Activated CD4-positive, alpha-beta T cell treated with anti-CD3 and anti-CD28 coated beads, Interleukin-2, amount 50 U/mL, for 48 hours (primary cell): Measurements from ENCODE around the gene CPSF4L.
"Not testable (repeated sequence)": the region's sequence is repeated elsewhere in the genome, so short reads cannot be mapped to it uniquely, and the experiment has no call there.

Experiments used
- DNase-seq, 2 experiments: peaks; one replicate each; pipeline ENCODE4 v3.0.0-alpha.2; 2020

Gene CPSF4L

DNA sequence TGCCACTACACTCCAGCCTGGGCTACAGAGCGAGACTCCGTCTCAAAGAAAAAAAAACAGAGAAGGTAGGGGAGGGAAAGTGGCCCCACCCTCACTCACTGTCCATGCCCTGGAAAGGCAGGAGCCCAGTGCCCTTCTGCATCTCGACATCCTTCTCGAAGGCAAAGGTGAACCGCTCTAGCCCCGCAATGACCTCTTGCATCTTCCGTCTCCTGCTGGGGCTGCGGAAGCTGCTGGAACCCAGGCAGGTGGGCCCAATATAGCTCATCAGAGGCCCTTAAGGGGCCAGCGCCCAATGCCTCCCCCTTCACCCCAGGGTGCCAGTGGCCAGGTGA is at the start of gene CPSF4L:
Gene CPSF4L, minus strand, starts transcription at position 264 of the 335 bp plus-strand sequence. Its CDS starts 62 bp downstream, at position 202.
- DNase-seq, result no peak

- DNase-seq, result no peak
Measured at GRCh38 chr17:73311428-73311780, 49.7 kb upstream of the CPSF4L start.

DNA sequence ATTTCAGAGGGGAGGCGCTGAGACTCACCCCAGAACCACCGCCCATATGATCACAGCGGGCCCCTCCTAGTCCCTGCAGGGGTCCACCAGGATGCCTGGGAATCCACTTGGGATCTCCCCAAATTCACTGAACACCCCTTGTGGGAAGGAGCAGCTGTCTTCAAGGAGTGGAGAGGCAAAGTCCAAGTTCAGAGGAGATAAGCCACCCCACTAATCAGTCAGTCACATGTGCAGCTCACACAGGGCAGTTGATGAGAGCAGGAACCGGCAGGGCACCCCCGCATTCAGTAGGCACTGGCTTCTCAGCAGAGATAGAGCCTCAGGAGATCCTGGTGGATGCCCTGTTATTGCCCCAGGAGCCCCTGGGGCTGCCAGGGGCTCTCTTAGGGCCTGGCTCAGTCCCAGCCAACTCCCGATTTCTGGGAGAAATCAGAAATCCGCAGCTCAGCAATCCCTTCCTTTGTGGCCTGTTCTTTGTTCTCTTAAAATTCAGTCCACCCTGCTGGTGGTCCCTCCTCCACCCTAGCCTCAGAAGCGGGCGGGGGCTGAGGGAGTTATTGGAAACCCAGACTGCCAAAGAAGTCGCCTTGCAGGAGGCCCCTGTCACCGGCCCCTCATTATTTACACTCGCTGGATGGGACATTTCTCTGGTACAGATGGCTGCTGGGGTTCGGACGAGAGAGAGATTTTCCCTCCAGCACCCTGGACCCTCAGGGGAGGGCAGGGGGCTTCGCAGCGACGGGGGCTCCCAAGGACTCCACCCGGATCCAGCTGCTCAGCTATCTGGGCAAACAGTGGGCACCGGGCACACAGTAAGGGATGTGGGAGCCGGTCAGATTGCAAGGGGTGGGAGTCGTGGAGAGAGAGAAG is 48.3 kb upstream of the CPSF4L start:
- no peak for DNase-seq

DNA sequence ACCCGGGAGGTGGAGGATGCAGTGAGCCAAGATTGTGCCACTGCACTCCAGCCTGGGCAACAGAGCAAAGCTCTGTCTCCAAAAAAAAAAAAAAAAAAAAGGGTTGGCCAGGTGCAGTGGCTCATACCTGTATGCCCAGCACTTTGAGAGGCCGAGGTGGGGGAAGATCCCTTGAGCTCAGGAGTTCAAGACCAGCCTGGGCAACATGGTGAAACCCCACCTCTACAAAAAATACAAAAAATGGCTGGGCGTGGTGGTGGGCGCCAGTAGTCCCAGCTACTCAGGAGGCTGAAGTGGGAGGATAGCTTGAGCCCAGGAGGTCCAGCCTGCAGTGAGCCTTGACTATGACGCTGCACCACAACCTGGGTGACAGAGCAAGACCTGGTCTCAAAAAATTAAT is 47.3 kb upstream of the CPSF4L start:
- not testable (repeated sequence) for DNase-seq

DNA sequence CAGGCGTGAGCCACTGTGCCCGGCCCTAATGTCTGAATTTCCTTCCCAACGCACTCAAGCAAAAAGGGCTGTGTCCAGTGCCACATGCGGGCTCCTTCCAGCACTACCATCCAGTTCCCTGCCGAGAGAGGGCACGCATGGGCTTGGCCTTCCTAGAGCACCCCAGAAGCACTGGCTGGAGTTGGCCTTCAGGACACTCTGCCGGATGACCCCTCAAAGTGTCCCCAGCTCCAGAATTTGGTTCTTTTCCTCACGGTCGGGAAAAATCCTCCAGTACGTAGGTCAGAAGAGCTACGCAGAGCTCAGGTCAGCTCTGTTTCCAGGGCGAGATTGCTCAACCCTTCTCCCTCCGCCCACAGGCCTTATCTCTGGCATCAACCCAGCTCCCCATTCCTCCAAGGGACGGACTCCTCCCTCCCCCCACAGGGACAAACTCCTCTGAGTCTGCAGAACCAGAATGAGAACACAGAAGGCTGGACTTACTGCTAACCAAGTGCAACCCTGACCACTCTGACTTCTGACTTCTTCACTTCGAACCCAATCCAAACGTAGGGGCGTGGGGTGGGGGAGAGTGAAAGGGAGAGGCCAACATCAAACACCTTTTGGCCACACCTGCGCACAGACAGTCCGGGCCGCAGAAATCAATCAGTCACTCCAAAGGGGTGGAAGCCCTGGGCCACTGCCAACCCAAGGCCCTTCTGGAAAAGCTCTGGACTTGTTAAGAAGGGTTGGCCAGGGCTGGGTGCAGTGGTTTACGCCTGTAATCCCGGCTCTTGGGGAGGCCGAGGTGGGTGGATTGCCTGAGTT is 46.5 kb upstream of the CPSF4L start:
- DNase-seq, result no peak

DNA sequence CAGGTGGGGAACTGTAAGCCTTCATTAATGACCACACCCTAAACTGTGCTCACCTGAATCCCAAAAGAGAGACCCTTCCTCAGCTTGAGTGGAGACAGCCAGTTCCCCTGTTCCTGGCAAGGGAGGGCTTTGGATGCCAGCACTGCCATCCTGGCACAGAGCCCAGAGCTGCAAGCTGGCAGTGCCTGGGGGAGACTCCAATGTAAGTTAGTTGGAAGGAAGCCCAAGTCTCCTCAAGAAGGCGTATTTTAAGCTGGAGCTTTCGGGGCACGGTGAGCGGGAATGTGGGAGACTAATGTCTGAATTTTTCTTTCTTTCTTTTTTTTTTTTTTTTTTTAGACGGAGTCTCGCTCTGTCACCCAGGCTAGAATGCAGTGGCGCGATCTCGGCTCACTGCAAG is 45.5 kb upstream of the CPSF4L start:
- DNase-seq, result no peak

DNA sequence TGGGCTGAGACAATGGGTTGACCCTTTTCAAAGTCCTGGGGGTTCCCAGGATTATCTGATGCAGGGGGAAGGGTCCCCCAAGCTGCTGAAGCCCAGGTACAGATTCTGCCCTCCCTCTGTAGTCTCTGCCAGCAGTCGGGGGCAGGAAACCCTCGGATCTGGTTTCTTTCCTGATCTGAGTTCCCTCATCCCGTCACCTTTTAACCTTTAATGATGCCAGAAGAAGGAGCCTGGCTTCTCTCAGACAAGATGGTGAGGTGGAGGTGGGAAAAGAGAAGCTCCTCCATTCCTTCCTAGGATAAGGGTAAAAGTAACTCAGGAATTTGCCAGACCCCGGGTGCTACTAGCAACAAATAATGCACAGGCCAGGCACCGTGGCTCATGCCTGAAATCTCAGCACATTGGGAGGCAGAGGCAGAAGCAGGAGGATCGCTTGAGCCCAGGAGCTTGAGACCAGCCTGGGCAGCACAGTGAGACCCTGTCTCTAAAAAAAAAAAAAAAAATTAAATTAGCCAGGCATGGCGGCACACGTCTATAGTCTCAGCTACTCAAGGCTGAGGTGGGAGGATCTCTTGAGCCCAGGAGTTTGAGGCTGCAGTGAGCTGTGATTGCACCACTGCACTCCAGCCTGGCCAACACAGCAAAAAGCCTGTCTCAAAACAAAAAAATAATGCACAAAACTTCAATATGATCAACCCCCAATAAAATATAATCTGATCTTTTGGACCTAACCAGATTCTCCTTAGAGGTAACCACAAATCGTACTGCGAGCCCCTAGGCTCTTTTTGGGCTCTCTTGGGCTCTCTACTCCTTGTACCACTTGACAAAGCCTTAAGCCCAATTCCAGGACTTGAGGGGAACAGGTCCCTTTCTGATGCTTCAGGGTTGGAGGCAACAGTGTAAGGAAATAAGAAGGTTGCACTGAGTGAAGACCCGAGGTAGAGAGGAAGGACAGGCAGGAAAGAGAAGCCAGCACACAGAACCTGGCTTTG is 44.5 kb upstream of the CPSF4L start:
- DNase-seq, result no peak

DNA sequence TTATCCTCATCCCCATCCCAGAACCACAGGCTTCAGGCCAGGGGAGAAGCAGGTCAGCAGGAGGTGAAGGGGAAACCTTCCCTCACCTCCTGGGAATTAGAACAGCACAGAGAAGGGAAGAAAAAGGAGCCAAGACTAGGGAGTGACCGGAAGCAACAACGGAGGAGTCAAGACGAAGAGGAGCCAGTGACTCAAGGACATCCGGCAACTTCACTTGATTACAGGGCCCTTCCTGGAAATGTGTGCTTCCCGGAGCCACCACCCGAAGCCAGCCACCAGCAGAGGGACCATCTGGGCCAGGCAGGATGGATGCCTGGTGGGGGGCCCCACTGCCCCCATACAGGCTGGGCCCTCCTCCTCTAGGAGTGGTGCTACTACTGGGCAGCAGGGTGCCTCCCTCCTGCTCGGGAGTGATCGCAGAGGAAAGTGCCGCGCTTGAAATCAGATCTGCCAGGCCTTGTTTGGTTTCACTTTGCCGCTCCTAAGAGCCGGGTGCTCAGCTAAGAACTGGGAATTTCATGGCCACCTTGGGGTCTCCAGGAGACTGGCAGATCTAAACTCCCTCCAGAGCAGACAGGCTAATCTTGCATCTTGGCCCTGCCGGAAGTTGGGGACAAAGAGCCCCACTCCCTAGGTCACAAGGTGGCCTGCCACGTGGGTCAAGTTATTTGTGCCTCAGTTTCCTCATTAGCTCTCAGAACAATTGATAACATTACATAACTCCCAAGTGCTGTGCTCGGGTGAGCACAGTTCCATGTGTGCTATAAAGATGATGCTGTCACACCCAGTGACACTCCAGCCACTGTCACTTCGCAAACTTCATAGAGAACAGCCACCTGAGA is 43.5 kb upstream of the CPSF4L start:
- DNase-seq, result no peak

GRCh38 chr17:73304438-73304837 is 42.8 kb upstream of the CPSF4L start:
- no peak for DNase-seq

- no peak for DNase-seq
Measured at GRCh38 chr17:73302189-73302588, 40.5 kb upstream of the CPSF4L start.

DNA sequence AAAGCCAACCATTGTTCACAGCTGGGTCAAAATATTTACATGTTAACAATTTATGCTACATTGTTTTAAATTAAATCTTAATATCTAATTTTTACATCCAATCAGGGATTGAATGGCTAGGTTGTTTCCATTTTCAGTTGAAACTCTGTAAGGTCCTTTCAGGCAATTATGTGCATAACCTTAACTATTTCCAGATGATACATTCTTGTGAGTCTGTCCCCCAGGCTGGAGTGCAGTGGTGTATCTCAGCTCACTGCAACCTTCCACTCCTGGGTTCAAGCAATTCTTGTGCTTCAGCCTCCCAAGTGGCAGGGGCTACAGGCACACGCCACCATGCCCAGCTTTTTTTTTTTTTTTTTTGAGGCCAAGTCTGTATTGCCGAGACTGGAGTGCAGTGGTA is 39.7 kb upstream of the CPSF4L start:
- DNase-seq, result no peak

DNA sequence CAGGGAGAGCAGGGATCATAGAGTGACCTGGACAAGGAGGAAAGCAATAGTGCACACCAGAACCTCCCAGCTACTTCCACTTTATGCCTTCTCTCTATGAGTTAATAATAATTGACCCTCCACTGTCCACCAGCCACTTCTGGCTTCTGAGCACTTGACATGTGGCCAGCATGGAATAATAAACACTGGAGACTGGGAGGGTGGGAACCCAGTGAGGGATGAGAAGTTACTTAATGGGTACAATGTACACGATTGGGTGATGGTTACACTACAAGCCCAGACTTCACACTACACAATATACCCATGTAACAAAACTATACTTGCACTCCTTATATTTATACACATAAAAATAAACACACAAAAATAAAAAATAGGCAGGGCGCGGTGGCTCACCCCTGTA is 38.7 kb upstream of the CPSF4L start:
- no peak for DNase-seq

DNA sequence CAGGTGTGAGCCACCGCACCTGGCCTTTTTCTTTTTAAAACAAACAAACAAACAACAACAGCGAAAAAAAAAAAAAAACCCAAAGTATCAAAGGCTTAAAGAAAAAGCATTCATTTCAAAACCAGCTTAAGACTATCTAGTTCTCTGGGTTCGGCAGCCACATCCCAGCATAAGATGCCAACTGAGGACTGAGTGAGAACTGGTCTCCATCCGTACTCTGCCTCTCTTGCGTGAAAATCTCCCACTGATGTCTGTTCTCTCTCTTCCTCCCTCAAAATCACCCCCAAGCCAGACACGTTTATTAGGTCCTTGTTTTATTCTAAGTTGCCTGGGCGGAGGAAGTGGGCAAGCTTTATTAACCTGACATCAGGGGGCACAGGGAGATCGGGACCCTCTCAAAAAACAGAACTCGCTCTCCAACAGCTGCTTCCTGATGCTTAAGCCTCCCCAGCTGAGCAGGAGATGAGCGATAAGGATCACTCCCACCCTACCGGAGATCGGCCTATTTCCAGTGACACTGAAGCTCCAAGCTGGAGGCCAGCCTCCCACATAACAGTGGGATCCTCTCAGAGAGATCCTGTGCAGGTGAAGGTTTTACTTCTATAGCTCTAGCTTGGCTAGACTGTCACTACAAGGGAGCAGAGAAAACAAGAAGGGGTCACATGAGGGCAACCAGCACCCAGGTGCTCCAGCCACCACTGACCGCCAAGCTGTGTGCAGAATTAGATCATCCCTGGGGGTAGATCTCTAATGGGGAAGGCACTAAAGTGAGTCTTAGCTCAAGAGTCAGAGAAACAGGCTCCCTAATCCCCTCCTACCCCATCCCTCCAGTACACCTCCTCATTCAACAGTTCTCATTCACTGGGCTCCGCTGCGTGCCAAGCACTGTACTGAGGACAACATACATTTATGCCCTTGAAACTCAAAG is 36.5 kb upstream of the CPSF4L start:
- no peak for DNase-seq

DNA sequence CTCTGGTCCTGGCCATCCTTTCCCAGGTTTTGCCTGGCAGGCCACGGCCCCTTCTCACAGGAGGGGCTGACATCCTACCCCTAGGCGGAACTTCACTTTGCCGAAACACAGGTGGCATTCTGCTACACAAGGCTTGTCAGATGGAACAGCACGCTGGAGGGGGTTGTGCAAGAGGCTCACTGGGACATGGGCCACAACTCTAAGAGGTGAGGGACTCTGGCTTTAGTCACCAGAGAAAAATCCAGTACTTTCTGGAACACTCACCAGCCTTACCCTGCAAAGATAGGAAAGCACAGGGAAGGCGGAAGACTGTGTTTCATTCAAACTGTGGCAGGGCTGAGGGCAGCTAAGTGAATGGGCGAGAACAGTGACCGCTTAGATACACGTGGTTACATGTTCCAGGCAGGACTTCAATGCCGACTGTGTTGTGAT is 31.8 kb upstream of the CPSF4L start:
- DNase-seq, result no peak

- no peak for DNase-seq
Measured at GRCh38 chr17:73293031-73293430, 31.4 kb upstream of the CPSF4L start.

DNA sequence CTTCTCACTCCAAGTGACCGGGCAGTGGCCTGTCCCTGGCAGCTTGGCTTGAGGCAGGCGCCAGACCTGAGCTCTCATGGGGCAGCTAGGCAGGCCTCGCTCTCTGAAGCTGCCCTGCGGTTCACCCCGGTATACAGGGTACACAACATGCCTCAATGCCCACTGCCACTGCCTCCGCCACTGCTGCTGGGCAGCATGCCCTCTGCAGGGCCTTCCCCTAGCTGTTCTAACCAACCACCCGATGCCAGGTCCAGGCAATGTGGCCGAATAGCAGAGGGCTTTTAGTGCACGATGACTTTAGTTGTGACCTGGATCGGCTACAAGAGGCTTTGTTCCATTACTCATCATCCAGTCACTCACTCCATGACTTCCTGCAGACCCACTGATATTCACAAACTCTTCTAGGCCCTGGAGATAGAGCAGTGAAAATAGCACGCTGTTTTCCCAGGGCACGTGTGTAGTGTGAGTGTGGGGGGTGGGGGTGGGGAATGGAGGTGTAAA is 30.4 kb upstream of the CPSF4L start:
- no peak for DNase-seq

- peak in 1 of 2 experiments; percentile 23 for DNase-seq
Measured at GRCh38 chr17:73291260-73291801, 29.7 kb upstream of the CPSF4L start.

- DNase-seq, result no peak
Measured at GRCh38 chr17:73290399-73291259, 28.9 kb upstream of the CPSF4L start.

DNA sequence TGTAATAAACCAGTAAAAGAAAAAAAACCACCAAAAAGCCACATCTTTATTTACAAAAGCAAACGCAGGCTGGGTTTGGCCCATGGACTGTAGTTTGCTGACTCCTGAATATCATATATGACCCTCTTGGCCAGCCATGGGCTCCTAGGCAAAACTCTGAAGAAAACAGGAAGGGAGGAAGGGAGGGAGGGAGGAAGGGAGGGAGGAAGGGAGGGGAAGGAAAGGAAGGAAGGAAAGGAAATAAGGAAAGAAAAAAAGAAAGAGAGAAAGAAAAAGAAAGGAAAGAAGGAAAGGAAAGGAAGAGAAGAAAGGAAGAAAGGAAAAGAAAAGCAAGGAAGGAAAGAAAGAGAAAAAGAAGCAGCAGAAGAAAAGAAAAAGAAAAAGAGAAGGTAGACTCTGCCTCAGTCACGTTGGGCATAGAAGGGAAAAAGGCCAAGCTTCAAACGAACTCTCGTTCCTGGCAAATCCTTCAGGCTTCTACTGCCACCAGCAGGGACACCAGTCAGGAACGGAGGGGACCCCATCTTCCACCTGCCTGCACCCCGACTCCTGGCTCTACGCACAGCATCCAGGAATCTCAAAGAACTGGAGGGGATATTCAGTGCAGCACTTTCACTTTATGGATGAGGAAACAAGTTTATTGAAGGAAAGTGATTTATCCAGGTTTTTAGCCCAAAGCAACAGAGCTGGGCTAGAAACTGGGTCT is 28.0 kb upstream of the CPSF4L start:
- DNase-seq, result no peak
